GM18526 (cell line): ENCODE data around the gene APOC4.

ENCODE experiments used
- POLR2A ChIP-seq: IDR thresholded peaks from 3 replicates; pipeline ENCODE4 v1.6.1; 2011; ENCODE audit not compliant: insufficient read length; ENCODE audit errors: extremely low read depth

APOC4 gene

GRCh38 chr19:44973982-44974735 lies 32.1 kb downstream of the APOC4 start:
- TF ChIP-seq POLR2A, result no peak

- no peak for TF ChIP-seq POLR2A
These were observed 32.8 kb downstream of the APOC4 start for GRCh38 chr19:44974857-44975256.

GRCh38 chr19:44975444-44975843 lies 33.4 kb downstream of the APOC4 start:
- no peak for TF ChIP-seq POLR2A

GRCh38 chr19:44984005-44984404 lies 42.0 kb downstream of the APOC4 start:
- TF ChIP-seq POLR2A, result no peak

GRCh38 chr19:44985445-44985844 lies 43.4 kb downstream of the APOC4 start:
- no peak for TF ChIP-seq POLR2A

GRCh38 chr19:44986389-44986788 lies 44.4 kb downstream of the APOC4 start:
- TF ChIP-seq POLR2A, result no peak

- TF ChIP-seq POLR2A, result no peak
These were observed 45.2 kb downstream of the APOC4 start for GRCh38 chr19:44987148-44987675.

GRCh38 chr19:44988273-44988672 lies 46.2 kb downstream of the APOC4 start:
- TF ChIP-seq POLR2A, result no peak

- no peak for TF ChIP-seq POLR2A
These were observed 47.0 kb downstream of the APOC4 start for GRCh38 chr19:44988896-44989556.

GRCh38 chr19:44990459-44990858 lies 48.4 kb downstream of the APOC4 start:
- no peak for TF ChIP-seq POLR2A

- TF ChIP-seq POLR2A, result no peak
These were observed 48.9 kb downstream of the APOC4 start for GRCh38 chr19:44990966-44991365.

GRCh38 chr19:44992336-44993163 lies 50.5 kb downstream of the APOC4 start:
- TF ChIP-seq POLR2A, result no peak

GRCh38 chr19:44993526-44993925 lies 51.5 kb downstream of the APOC4 start:
- no peak for TF ChIP-seq POLR2A

- TF ChIP-seq POLR2A, result no peak
These were observed 52.0 kb downstream of the APOC4 start for GRCh38 chr19:44993926-44994537.
